ENCODE data around the gene IFI27L1. TPM values are rescaled to one million over a fixed set of nuclear protein-coding genes. Genes with fewer than 3 reads are reported as not detected.

IFI27L1 gene
- total RNA-seq, 1 experiment from 2014 or later: 26.0 TPM

GRCh38 chr14:94036313-94037167 lies 44.6 kb upstream of the IFI27L1 start:
- Histone ChIP-seq H3K27me3 (ENCODE audit: insufficient read depth, low read length) (no peaks in the 10 kb centered on the region), H3K9me3 (ENCODE audit: control insufficient read depth in 1 of 2, insufficient read depth in 1 of 2, low read depth in 1 of 2, low read length in 2 of 2) (peaks cover 0 to 4% of the 10 kb centered on the region in 2 experiments; a peak in 1 of 4 replicates), H3K27ac (ENCODE audit: low read depth, low read length) (no peak overlapping the region), H3K79me2 (ENCODE audit: insufficient read depth, low read length) (no peaks in the 10 kb centered on the region), H3K4me3 (replicated peaks in 1 of 2; ENCODE audit: low read depth in 1 of 2, low read length in 2 of 2) (no peak overlapping the region), H2AFZ (ENCODE audit: low read depth, low read length, poor library complexity, severe bottlenecking) (no peak overlapping the region), H3K9me2 (ENCODE audit: insufficient read depth) (no peaks in the 10 kb centered on the region), H3K9ac (ENCODE audit: low read length) (no peak overlapping the region), H3K36me3 (ENCODE audit: control insufficient read depth in 1 of 2, insufficient read depth in 2 of 2, low read length in 2 of 2) (no peaks in the 10 kb centered on the region), H4K20me1 (ENCODE audit: insufficient read depth) (no peaks in the 10 kb centered on the region), H3K4me2 (ENCODE audit: low read length) (no peak overlapping the region), H3K4me1 (ENCODE audit: control insufficient read depth in 1 of 2, insufficient read depth in 2 of 2, low read length in 2 of 2) (peaks cover 3 to 15% of the 10 kb centered on the region in 2 experiments; a peak in 3 of 4 replicates)
- DNase-seq (ENCODE audit: low read depth, low spot score): peak; percentile 64
- POLR2A ChIA-PET: no interaction called here
- CTCF ChIA-PET: interaction anchor here (0.9 to 2.8 kb wide), 12 partner anchors 9 to 450 kb away, joined by 3 to 19 read pairs (median 4); partner anchors contain the start of gene OTUB2
- intact Hi-C loops (cut with micrococcal nuclease): loop anchor here (2.0 kb wide), 1 partner anchor 100 kb away; no protein-coding TSS in a partner anchor
- peak; percentile 99 for ATAC-seq
- BruUV-seq (replicated peaks): no TSS peak
- RAD21 ChIA-PET (ENCODE audit: low non-redundant PET in 1 of 2, low total read pairs in 2 of 2, uncharacterized antibody in 2 of 2, unreplicated experiment in 2 of 2): interaction anchor here (0.6 to 1.5 kb wide), 7 partner anchors 8 to 105 kb away, joined by 3 to 9 read pairs (median 4); no protein-coding TSS in a partner anchor
- TF ChIP-seq YY1 (IDR thresholded peaks at IDR 0.05; ENCODE audit: extremely low read depth, insufficient replicate concordance, low read depth, low read length) (no peak), RAD21 (IDR thresholded peaks at IDR 0.05; ENCODE audit: low read depth) (peak; percentile 72)
- TF ChIP-seq, protein P1, sequence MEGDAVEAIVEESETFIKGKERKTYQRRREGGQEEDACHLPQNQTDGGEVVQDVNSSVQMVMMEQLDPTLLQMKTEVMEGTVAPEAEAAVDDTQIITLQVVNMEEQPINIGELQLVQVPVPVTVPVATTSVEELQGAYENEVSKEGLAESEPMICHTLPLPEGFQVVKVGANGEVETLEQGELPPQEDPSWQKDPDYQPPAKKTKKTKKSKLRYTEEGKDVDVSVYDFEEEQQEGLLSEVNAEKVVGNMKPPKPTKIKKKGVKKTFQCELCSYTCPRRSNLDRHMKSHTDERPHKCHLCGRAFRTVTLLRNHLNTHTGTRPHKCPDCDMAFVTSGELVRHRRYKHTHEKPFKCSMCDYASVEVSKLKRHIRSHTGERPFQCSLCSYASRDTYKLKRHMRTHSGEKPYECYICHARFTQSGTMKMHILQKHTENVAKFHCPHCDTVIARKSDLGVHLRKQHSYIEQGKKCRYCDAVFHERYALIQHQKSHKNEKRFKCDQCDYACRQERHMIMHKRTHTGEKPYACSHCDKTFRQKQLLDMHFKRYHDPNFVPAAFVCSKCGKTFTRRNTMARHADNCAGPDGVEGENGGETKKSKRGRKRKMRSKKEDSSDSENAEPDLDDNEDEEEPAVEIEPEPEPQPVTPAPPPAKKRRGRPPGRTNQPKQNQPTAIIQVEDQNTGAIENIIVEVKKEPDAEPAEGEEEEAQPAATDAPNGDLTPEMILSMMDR (IDR thresholded peaks at IDR 0.05 in 2 of 3, conservative IDR thresholded peaks at IDR 0.05 in 1 of 3; ENCODE audit: borderline replicate concordance in 1 of 3, insufficient read depth in 1 of 3, low read depth in 2 of 3, low read length in 2 of 3): peak; percentile 88 to 90 (median 90)

DNA sequence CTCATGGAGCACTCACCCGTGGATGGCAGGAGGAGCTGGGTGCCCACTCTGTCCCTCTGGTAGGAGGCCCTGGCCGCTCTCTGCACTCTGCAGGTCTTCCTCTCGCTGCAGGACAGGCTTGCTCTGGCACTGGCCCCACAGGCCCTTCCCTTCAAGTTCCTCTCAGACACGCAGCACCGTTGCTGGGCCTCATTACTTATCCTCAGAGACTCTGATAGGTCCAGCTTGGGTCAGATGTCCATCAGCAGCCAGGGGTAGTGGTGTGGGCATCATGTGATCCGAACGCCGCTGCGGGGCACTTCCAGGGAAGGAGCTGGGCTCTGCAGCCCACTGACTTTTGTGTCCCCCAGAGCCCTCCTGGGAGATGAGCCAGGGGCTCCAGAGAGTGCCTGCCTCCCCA lies 43.2 kb upstream of the IFI27L1 start:
- RAD21 ChIA-PET (ENCODE audit: low non-redundant PET in 1 of 2, low total read pairs in 2 of 2, uncharacterized antibody in 2 of 2, unreplicated experiment in 2 of 2): no interaction called here
- Histone ChIP-seq H3K36me3 (ENCODE audit: control insufficient read depth in 1 of 2, insufficient read depth in 2 of 2, low read length in 2 of 2) (no peaks in the 10 kb centered on the region), H3K79me2 (ENCODE audit: insufficient read depth, low read length) (no peaks in the 10 kb centered on the region), H4K20me1 (ENCODE audit: insufficient read depth) (no peaks in the 10 kb centered on the region), H2AFZ (ENCODE audit: low read depth, low read length, poor library complexity, severe bottlenecking) (no peak overlapping the region), H3K9me2 (ENCODE audit: insufficient read depth) (no peaks in the 10 kb centered on the region), H3K27ac (ENCODE audit: low read depth, low read length) (no peak overlapping the region), H3K4me1 (ENCODE audit: control insufficient read depth in 1 of 2, insufficient read depth in 2 of 2, low read length in 2 of 2) (peaks cover 3 to 10% of the 10 kb centered on the region in 2 experiments; a peak in 3 of 4 replicates), H3K9ac (ENCODE audit: low read length) (no peak overlapping the region), H3K4me2 (ENCODE audit: low read length) (no peak overlapping the region), H3K4me3 (replicated peaks in 1 of 2; ENCODE audit: low read depth in 1 of 2, low read length in 2 of 2) (no peak overlapping the region), H3K27me3 (ENCODE audit: insufficient read depth, low read length) (no peaks in the 10 kb centered on the region), H3K9me3 (ENCODE audit: control insufficient read depth in 1 of 2, insufficient read depth in 1 of 2, low read depth in 1 of 2, low read length in 2 of 2) (peaks cover 0 to 4% of the 10 kb centered on the region in 2 experiments; a peak in 1 of 4 replicates)
- no TSS peak for BruUV-seq (replicated peaks)
- POLR2A ChIA-PET: no interaction called here
- no peak for DNase-seq (ENCODE audit: low read depth, low spot score)
- ATAC-seq: no peak
- no peak for TF ChIP-seq MAX (IDR thresholded peaks at IDR 0.05)
- TF ChIP-seq CEBPB (IDR thresholded peaks at IDR 0.05; ENCODE audit: low read depth): no peak
- no peak for TF ChIP-seq CBX3 (IDR thresholded peaks at IDR 0.05; ENCODE audit: low read depth)
- TF ChIP-seq REST (IDR thresholded peaks at IDR 0.05; ENCODE audit: low read depth): no peak
- TF ChIP-seq SIN3A (IDR thresholded peaks at IDR 0.05; ENCODE audit: low read depth): no peak
- TF ChIP-seq ZNF274 (IDR thresholded peaks at IDR 0.05; ENCODE audit: low read depth, low read length): no peak
- no peak for TF ChIP-seq EZH2phosphoT487 (IDR thresholded peaks at IDR 0.05; ENCODE audit: borderline replicate concordance)
- intact Hi-C loops (cut with micrococcal nuclease): loop anchor here (2.0 kb wide), 1 partner anchor 99 kb away; no protein-coding TSS in a partner anchor
- CTCF ChIA-PET: no interaction called here

Measured in HCT116 (cell line).